Raji (cell line): ENCODE measurements around the gene RAB33B.

ENCODE experiments used
- POLR2A ChIP-seq: IDR thresholded peaks from 2 replicates; pipeline ENCODE4 v1.6.1; 2011; ENCODE audit warnings: low read depth, low read length, control low read depth; ENCODE audit not compliant: insufficient read depth

RAB33B gene

GRCh38 chr4:139525414-139525813 lies 71.5 kb downstream of the RAB33B start:
- TF ChIP-seq POLR2A: no peak
